ENCODE measurements around the gene RNF123. TPM values are rescaled to one million over a fixed set of nuclear protein-coding genes. Genes with fewer than 3 reads are reported as not detected.

RNF123 gene
- total RNA-seq, 3 donors from 2014 or later (not counting 1 experiment from before 2014, with no cell fraction given) = 48.5 to 58.7 (median 55.6) TPM

DNA sequence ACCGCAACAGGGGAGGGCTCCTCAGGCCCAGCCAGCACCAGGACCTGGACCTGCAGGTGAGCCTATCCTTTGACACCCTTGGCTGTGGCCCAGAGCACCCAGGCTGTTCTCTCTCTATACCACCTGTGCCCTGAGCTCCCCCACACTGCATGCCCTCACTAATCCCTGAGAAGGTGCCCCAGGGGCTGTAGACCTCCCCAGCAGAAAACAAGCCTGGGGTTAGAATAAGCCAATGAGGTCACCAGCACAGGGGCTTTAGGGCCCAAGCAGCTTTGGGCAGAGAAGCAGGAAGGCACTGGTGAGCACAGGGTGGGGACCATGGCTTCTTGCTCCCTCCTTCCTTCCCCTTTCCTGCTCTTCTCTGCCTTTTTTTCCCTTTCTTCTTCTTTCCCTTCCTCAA is 25.5 kb upstream of the RNF123 start:
- H3K4me3 Mint-ChIP-seq = no peak overlapping the region

GRCh38 chr3:49664300-49664699 is 25.1 kb upstream of the RNF123 start:
- H3K9me3 Mint-ChIP-seq = no peaks in the 10 kb centered on the region
- H3K4me3 Mint-ChIP-seq = no peak overlapping the region
- H3K4me1 Mint-ChIP-seq = no peaks in the 10 kb centered on the region
- Histone ChIP-seq H3K9me3 (ENCODE audit: control insufficient read depth, insufficient read depth, low read length) (no peaks in the 10 kb centered on the region), H3K4me3 (ENCODE audit: low read length) (no peak overlapping the region), H3K27me3 (ENCODE audit: control insufficient read depth, insufficient read depth, low read length) (no peaks in the 10 kb centered on the region), H3K4me1 (ENCODE audit: control insufficient read depth, insufficient read depth, low read length) (no peaks in the 10 kb centered on the region), H3K27ac (ENCODE audit: low read length) (no peak overlapping the region), H3K36me3 (ENCODE audit: control insufficient read depth, insufficient read depth, low read length) (no peaks in the 10 kb centered on the region)
- ATAC-seq (no peak), DNase-seq (no peak)
- H3K27ac Mint-ChIP-seq = no peak overlapping the region
- H3K27me3 Mint-ChIP-seq (ENCODE audit: low read depth in 2 of 2) = peaks cover 0 to 9% of the 10 kb centered on the region in 2 donors
- no peaks in the 10 kb centered on the region for H3K36me3 Mint-ChIP-seq
- TF ChIP-seq, protein P1, sequence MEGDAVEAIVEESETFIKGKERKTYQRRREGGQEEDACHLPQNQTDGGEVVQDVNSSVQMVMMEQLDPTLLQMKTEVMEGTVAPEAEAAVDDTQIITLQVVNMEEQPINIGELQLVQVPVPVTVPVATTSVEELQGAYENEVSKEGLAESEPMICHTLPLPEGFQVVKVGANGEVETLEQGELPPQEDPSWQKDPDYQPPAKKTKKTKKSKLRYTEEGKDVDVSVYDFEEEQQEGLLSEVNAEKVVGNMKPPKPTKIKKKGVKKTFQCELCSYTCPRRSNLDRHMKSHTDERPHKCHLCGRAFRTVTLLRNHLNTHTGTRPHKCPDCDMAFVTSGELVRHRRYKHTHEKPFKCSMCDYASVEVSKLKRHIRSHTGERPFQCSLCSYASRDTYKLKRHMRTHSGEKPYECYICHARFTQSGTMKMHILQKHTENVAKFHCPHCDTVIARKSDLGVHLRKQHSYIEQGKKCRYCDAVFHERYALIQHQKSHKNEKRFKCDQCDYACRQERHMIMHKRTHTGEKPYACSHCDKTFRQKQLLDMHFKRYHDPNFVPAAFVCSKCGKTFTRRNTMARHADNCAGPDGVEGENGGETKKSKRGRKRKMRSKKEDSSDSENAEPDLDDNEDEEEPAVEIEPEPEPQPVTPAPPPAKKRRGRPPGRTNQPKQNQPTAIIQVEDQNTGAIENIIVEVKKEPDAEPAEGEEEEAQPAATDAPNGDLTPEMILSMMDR (IDR thresholded peaks at IDR 0.05) = no peak
- WGBS (ENCODE audit: insufficient coverage) = 92% methylated on average over 11 of the region's 11 CpGs
- intact Hi-C loops (cut with micrococcal nuclease) = no loop called here

More for the DNA sequence above, 25.5 kb upstream of the RNF123 start:
- H3K36me3 Mint-ChIP-seq = no peaks in the 10 kb centered on the region
- no peaks in the 10 kb centered on the region for H3K4me1 ChIP-seq (ENCODE audit: control insufficient read depth, insufficient read depth, low read length)
- peaks cover 0 to 9% of the 10 kb centered on the region in 2 donors for H3K27me3 Mint-ChIP-seq (ENCODE audit: low read depth in 2 of 2)
- H3K36me3 ChIP-seq (ENCODE audit: control insufficient read depth, insufficient read depth, low read length) = no peaks in the 10 kb centered on the region
- ATAC-seq (no peak), DNase-seq (no peak)
- no peak overlapping the region for H3K4me3 ChIP-seq (ENCODE audit: low read length)
- no peaks in the 10 kb centered on the region for H3K9me3 Mint-ChIP-seq
- WGBS (ENCODE audit: insufficient coverage) = 96% methylated on average over 1 of the region's 1 CpG
- no peaks in the 10 kb centered on the region for H3K27me3 ChIP-seq (ENCODE audit: control insufficient read depth, insufficient read depth, low read length)
- no peak overlapping the region for H3K27ac ChIP-seq (ENCODE audit: low read length)
- intact Hi-C loops (cut with micrococcal nuclease) = no loop called here
- no peaks in the 10 kb centered on the region for H3K9me3 ChIP-seq (ENCODE audit: control insufficient read depth, insufficient read depth, low read length)
- no peak overlapping the region for H3K27ac Mint-ChIP-seq
- TF ChIP-seq, protein P1 (IDR thresholded peaks at IDR 0.05) = no peak
- no peaks in the 10 kb centered on the region for H3K4me1 Mint-ChIP-seq

DNA sequence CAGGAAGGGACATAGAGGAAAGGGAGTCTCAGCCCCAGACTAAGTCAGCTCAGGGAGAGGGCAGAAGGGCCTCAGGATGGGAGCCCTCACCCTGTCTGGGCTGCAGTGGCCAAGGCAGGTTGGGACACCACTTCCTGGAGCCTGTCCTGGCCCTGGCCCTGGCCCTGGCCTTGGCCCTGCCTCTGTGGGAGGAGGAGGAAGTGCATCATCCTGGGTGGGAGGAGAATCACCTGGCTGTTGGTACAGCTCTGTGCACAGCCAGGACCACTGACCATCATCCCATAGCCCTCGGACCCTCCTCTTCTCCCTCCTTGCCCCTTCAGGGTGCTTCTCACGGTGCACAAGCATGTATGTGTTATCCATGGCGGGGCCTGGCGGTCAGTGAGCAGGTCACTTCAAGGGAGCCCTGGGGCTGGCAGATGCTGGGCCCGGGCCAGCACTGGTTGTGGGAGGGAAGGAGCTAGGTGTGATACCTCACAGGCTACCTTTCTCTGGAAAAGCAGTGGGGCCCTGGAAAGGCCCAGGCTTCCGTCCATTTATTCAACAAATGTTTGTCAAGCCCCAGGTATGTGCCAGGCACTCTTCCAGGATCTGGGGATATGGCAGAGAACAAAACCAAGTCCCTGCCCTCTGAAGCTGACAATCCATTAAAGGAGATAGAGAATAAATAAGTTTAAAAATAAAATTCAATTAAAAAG is 23.4 kb upstream of the RNF123 start:
- intact Hi-C loops (cut with micrococcal nuclease) = no loop called here
- Histone ChIP-seq H3K27ac (ENCODE audit: low read length) (no peak overlapping the region), H3K27me3 (ENCODE audit: control insufficient read depth, insufficient read depth, low read length) (no peaks in the 10 kb centered on the region), H3K9me3 (ENCODE audit: control insufficient read depth, insufficient read depth, low read length) (no peaks in the 10 kb centered on the region), H3K4me1 (ENCODE audit: control insufficient read depth, insufficient read depth, low read length) (no peaks in the 10 kb centered on the region), H3K4me3 (ENCODE audit: low read length) (no peak overlapping the region), H3K36me3 (ENCODE audit: control insufficient read depth, insufficient read depth, low read length) (no peaks in the 10 kb centered on the region)
- no peaks in the 10 kb centered on the region for H3K36me3 Mint-ChIP-seq
- no peak for DNase-seq
- no peaks in the 10 kb centered on the region for H3K9me3 Mint-ChIP-seq
- TF ChIP-seq, protein P1 (IDR thresholded peaks at IDR 0.05) = no peak
- WGBS (ENCODE audit: insufficient coverage) = 84% methylated on average over 6 of the region's 6 CpGs
- no peak overlapping the region for H3K4me3 Mint-ChIP-seq
- H3K27ac Mint-ChIP-seq = no peak overlapping the region
- ATAC-seq = no peak
- no peaks in the 10 kb centered on the region for H3K4me1 Mint-ChIP-seq
- H3K27me3 Mint-ChIP-seq (ENCODE audit: low read depth in 2 of 2) = peaks cover 0 to 9% of the 10 kb centered on the region in 2 donors

DNA sequence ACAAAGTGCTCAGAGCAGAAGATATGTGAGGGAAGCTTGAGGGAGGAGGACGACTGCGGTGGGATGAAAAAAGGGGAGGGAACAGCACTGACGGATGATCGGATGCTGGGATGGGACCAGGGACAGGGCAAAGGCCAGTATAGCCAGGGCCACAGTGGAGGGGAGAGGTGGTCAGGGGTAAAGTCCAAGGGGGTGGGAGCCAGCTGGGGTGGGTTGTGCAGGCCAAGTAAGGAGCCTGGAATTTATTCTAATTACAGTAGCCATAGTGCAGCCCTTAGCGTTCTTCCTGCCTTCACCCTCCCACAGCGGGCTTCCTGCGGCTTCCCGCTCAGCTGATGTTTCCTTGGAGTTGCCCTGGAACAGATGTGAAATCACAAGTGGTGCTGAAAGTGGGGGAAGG is 22.8 kb upstream of the RNF123 start:
- Mint-ChIP-seq H3K27me3 (ENCODE audit: low read depth in 2 of 2) (peaks cover 0 to 9% of the 10 kb centered on the region in 2 donors), H3K36me3 (no peaks in the 10 kb centered on the region), H3K9me3 (no peaks in the 10 kb centered on the region), H3K4me1 (no peaks in the 10 kb centered on the region), H3K27ac (no peak overlapping the region), H3K4me3 (no peak overlapping the region)
- H3K36me3 ChIP-seq (ENCODE audit: control insufficient read depth, insufficient read depth, low read length) = no peaks in the 10 kb centered on the region
- ATAC-seq (no peak), DNase-seq (no peak)
- H3K27me3 ChIP-seq (ENCODE audit: control insufficient read depth, insufficient read depth, low read length) = no peaks in the 10 kb centered on the region
- H3K27ac ChIP-seq (ENCODE audit: low read length) = no peak overlapping the region
- no peaks in the 10 kb centered on the region for H3K9me3 ChIP-seq (ENCODE audit: control insufficient read depth, insufficient read depth, low read length)
- intact Hi-C loops (cut with micrococcal nuclease) = no loop called here
- no peaks in the 10 kb centered on the region for H3K4me1 ChIP-seq (ENCODE audit: control insufficient read depth, insufficient read depth, low read length)
- TF ChIP-seq, protein P1 (IDR thresholded peaks at IDR 0.05) = no peak
- WGBS (ENCODE audit: insufficient coverage) = 98% methylated on average over 8 of the region's 8 CpGs
- no peak overlapping the region for H3K4me3 ChIP-seq (ENCODE audit: low read length)
